H1 (cell line): ENCODE measurements around the gene RAB3C. TPM values are rescaled to one million over a fixed set of nuclear protein-coding genes. Genes with fewer than 3 reads are reported as not detected.

Experiments used
- EZH2 ChIP-seq: fragments of 200-600 bp; sonication (generic); IDR thresholded peaks from 2 replicates; pipeline ENCODE4 v1.7.1; 2012; ENCODE audit warnings: low read depth, mild to moderate bottlenecking, moderate library complexity, low read length, inconsistent platforms; ENCODE audit not compliant: severe bottlenecking
- GTF2F1 ChIP-seq: IDR thresholded peaks from 2 replicates; pipeline ENCODE4 v1.6.1; 2012; ENCODE audit warnings: low read depth, low read length, improper control_type of control experiment, borderline replicate concordance
- RAD21 ChIP-seq, 2 experiments: IDR thresholded peaks in 1 of 2; conservative IDR thresholded peaks in 1 of 2; 2 replicates each; pipeline ENCODE4 v1.6.1; 2011; ENCODE audit warnings: low read depth in 2 of 2, low read length in 2 of 2, improper control_type of control experiment in 1 of 2, inconsistent platforms in 1 of 2, mild to moderate bottlenecking in 1 of 2, moderate library complexity in 1 of 2
- polyA plus RNA-seq, 7 experiments: library from polyadenylated mRNA; depleted of rRNA in 3 of 7; stranded (reverse) in 5 of 7; unstranded in 2 of 7; fragments of >200 nt in 5 of 7; fragments of 200-250 nt in 2 of 7; gene quantifications; 1 replicate in 5 of 7; 2 replicates in 1 of 7; 4 replicates in 1 of 7; pipeline versions ENCODE4 v1.2.1 to v1.2.3, GENCODE V29; 2011 to 2013; ENCODE audit warnings: missing spikeins in 2 of 7, mixed read lengths in 2 of 7
- total RNA-seq: library from RNA; stranded (reverse); fragmentation: NEBNext Ultra II Directional; extraction: Animal tissue kit (Norgen Biotek cat#: 25700); gene quantifications from 2 replicates; pipeline ENCODE4 v1.2.1, GENCODE V29; 2021

The RAB3C gene
- total and polyA plus RNA-seq, 2 of the 8 experiments (the other 6 are each of a cell fraction or from before 2014, with no cell fraction given): 14.7 to 18.3 TPM

DNA sequence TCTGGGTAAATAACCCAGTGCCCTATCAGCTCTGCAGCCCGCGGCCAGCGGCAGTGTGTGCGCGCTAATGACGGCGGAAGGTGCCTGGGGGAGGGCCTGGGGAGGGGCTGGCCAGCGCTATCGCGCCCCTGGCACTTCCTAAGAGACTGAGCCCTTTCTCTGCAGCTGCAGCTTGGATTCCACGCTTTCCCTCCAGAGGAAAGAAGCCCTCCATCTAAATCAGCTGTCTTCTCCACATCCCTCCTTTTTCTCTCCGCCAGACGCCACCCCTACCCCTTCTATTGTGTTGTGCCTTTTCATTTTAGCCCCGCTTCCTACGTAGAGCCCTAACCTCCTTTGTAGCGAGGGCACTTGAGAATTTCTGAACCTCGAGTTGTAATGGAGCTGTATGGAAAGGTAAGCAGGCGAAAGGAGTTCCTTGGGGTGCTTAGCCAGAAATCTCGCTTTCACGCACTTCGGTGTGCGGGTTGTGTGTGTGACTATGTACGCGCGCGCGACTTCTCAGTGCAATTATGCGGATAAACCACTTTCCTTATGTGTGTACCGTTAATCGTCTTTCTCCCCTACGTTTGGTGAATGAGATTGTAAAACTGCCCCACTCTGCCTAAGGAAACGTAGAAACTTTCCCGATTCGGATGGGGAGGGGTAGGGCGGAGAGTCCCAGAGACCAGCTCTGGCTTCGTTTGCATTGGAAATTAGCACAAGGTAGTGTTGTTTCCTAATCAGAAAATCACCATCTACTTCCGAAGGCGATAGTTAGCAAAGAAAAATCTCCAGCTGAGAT is 664 bp upstream of the RAB3C start (continued):
- TF ChIP-seq RAD21 (IDR thresholded peaks at IDR 0.05 in 1 of 2, conservative IDR thresholded peaks at IDR 0.05 in 1 of 2; ENCODE audit: low read depth in 2 of 2, low read length in 2 of 2) (0 out of 4 replicates have a peak, but pooled peaks of 1 of the 2 experiments have one; percentile 11), EZH2 (no peak), GTF2F1 (no peak)
